Calu3 (cell line): ENCODE results near the gene KRTAP5-6. TPM values are rescaled to one million over a fixed set of nuclear protein-coding genes. Genes with fewer than 3 reads are reported as not detected.

Experiments used
- Bru-seq: library from RNA; stranded (reverse); fragments of 400-500 nt; gene quantifications from one replicate; lab custom pipeline; 2021; lab: Mats Ljungman, UMichigan
- BruChase-seq, 2 experiments: library from RNA; stranded (reverse); fragments of 400-500 nt; gene quantifications; one replicate each; lab custom pipeline; 2021; lab: Mats Ljungman, UMichigan
- BruUV-seq: library from RNA; stranded (reverse); fragments of 400-500 nt; replicated peaks from 2 replicates; lab custom pipeline; 2021; lab: Mats Ljungman, UMichigan
- CTCF ChIA-PET: fragments of 300-600 bp; sonication (Branson Sonifier 250); formaldehyde crosslinking; loops from one replicate; lab custom pipeline; 2022; ENCODE audit warnings: antibody characterized with exemption; lab: Charles Lee
- DNase-seq: peaks from one replicate; pipeline ENCODE4 v3.0.0; 2022
- H3K27ac Mint-ChIP-seq: one replicate; pipeline ENCODE4 v1.8.0; 2022; ENCODE audit warnings: mixed read lengths; ENCODE audit not compliant: unreplicated experiment
- H3K27me3 Mint-ChIP-seq: one replicate; pipeline ENCODE4 v1.8.0; 2022; ENCODE audit warnings: mixed read lengths; ENCODE audit not compliant: unreplicated experiment
- H3K36me3 Mint-ChIP-seq: one replicate; pipeline ENCODE4 v1.8.0; 2022; ENCODE audit warnings: mild to moderate bottlenecking, moderate library complexity, mixed read lengths; ENCODE audit not compliant: insufficient read depth, unreplicated experiment
- H3K4me1 Mint-ChIP-seq: one replicate; pipeline ENCODE4 v1.8.0; 2022; ENCODE audit warnings: mild to moderate bottlenecking, low read depth, mixed read lengths; ENCODE audit not compliant: unreplicated experiment
- H3K4me3 Mint-ChIP-seq: one replicate; pipeline ENCODE4 v1.8.0; 2022; ENCODE audit warnings: mild to moderate bottlenecking, low read depth, moderate library complexity, mixed read lengths; ENCODE audit not compliant: unreplicated experiment
- H3K9me3 Mint-ChIP-seq: one replicate; pipeline ENCODE4 v1.8.0; 2022; ENCODE audit warnings: low read depth, mixed read lengths; ENCODE audit not compliant: unreplicated experiment
- CTCF ChIP-seq: fragments of 200-600 bp; IDR thresholded peaks from one replicate; pipeline ENCODE4 v1.8.0; 2022; ENCODE audit warnings: antibody characterized with exemption; ENCODE audit not compliant: unreplicated experiment
- intact Hi-C: fragments of 100-400 bp; cut with micrococcal nuclease; formaldehyde crosslinking; loops from one replicate; pipeline ENCODE4 v1.10.0; 2022; ENCODE audit not compliant: unreplicated experiment
- long read RNA-seq: library from polyadenylated mRNA; stranded (forward); transcript quantifications from one replicate; pipeline ENCODE4 v2.0.0, GENCODE V29; 2022
- total RNA-seq: library from RNA; stranded (reverse); gene quantifications from 2 replicates; pipeline ENCODE4 v1.2.3, GENCODE V29; 2022

KRTAP5-6 gene
- total RNA-seq (not detected in 2 replicates), Bru-seq, nascent RNA (not detected), BruChase-seq, experiment 1, labeled RNA remaining after a 6-hour chase (not detected), BruChase-seq, experiment 2, labeled RNA remaining after a 2-hour chase (not detected)
- long read RNA-seq: 0 reads

DNA sequence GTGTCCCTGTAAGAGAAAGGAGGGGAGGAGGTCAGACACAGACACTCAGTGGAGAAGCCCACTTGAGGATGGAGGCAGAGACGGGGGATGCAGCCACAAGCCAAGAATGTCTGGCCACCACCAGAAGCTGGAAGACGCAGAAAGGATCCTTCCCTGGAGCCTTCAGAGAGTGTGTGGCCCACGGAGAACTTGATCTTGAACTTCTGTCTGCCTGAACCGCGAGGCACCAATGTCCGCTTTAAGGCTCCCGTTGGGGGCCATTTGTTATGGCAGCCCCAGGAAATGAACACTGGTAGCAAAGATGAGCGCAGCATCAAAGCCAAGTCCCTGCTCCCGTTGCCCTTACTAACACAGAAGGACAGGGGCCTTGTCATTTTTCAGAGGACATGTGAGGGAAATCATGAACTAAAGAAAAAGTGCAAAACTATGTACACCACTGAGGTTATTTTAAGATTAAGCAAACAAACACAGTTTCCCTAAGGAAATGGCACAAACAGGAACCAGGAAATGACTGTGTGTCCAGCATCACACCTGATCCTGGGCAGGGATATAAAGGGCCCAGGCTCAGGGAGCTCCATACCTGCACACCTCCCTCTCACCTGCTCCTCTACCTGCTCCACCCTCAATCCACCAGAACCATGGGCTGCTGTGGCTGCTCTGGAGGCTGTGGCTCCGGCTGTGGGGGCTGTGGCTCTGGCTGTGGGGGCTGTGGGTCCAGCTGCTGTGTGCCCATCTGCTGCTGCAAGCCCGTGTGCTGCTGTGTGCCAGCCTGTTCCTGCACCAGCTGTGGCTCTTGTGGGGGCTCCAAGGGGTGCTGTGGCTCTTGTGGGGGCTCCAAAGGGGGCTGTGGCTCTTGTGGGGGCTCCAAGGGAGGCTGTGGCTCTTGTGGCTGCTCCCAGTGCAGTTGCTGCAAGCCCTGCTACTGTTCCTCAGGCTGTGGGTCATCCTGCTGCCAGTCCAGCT lies at the start of gene KRTAP5-6:
TSS of gene KRTAP5-6 (plus strand) at position 588 of the 963 bp plus-strand sequence. CDS start at position 639, 51 bp downstream.
- CTCF ChIA-PET: interaction anchor here (0.6 kb wide), 1 partner anchor 250 kb away, joined by 3 read pairs; no protein-coding TSS in a partner anchor
- Mint-ChIP-seq H3K4me1 (peaks cover 16% of the 10 kb centered on the region), H3K4me3 (no peak within 1 kb of the TSS), H3K27ac (no peak within 1 kb of the TSS), H3K36me3 (peaks cover 9% of the 10 kb centered on the region), H3K27me3 (peaks cover 10% of the 10 kb centered on the region), H3K9me3 (peaks cover 4% of the 10 kb centered on the region)
- BruUV-seq: no TSS peak
- intact Hi-C loops: no loop called here
- TF ChIP-seq CTCF: no peak
- no peak for DNase-seq

- H3K4me3 Mint-ChIP-seq: no peak overlapping the region
- BruUV-seq: no TSS peak
- no peak for TF ChIP-seq CTCF
- intact Hi-C loops: no loop called here
- H3K36me3 Mint-ChIP-seq: no peaks in the 10 kb centered on the region
- no peak for DNase-seq
- H3K9me3 Mint-ChIP-seq: no peaks in the 10 kb centered on the region
- no peaks in the 10 kb centered on the region for H3K4me1 Mint-ChIP-seq
- peaks cover 76% of the 10 kb centered on the region for H3K27me3 Mint-ChIP-seq
- H3K27ac Mint-ChIP-seq: no peak overlapping the region
- CTCF ChIA-PET: interaction anchor here (0.6 to 0.7 kb wide), 2 partner anchors 27 to 73 kb away, joined by 3 read pairs; no protein-coding TSS in a partner anchor
Observed at GRCh38 chr11:1647901-1648652, 48.9 kb upstream of the KRTAP5-6 start.

DNA sequence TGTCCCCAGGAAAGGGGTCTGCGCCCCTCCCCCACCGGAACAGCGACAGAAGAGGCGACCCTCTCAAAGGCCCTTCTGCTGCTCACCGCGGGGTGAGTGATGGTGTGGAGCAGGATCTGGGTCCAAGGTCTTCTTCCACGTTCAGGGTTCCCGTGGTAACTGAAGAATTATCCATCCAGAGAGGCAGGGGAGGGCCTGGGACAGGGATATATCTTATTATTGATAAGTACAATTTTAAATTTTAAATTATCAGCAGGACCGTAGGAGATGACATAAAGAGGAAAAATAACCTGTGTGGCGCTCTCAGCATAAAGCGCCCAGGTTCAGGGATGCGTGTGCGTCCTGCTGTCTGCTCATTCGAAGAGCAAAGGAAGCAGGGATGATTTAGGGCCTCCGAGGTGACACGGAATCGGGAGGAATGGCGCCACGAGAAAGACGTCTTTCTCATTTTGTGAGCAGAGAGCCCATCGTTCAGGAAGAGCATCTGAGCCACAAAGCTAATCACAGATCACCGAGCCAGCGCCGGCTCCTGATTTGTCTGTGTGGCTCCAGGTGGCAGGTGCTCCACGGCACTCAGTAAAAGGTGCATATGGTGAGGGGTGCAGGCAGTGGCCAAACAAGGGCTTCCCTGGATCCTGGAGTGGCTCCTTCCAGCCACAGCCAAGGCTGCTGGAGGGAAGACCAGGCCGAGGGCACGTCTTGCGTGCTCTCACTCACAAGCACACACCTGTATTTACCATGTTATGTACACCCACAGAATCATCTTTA lies 48.2 kb upstream of the KRTAP5-6 start:
- Mint-ChIP-seq H3K36me3 (no peaks in the 10 kb centered on the region), H3K4me1 (no peaks in the 10 kb centered on the region), H3K27ac (no peak overlapping the region), H3K4me3 (no peak overlapping the region), H3K9me3 (no peaks in the 10 kb centered on the region), H3K27me3 (peaks cover 73% of the 10 kb centered on the region)
- intact Hi-C loops: no loop called here
- no peak for DNase-seq
- BruUV-seq: no TSS peak
- TF ChIP-seq CTCF: no peak
- CTCF ChIA-PET: no interaction called here
